Medulla oblongata (tissue), 1 donor: ENCODE data around the gene LRP11.

ENCODE experiments used
- DNase-seq: peaks from one replicate; pipeline ENCODE4 v3.0.0-alpha.2; 2015; ENCODE audit errors: extremely low spot score

The LRP11 gene

GRCh38 chr6:149783551-149783950, 80.6 kb downstream of the LRP11 start:
- DNase-seq = no peak

DNA sequence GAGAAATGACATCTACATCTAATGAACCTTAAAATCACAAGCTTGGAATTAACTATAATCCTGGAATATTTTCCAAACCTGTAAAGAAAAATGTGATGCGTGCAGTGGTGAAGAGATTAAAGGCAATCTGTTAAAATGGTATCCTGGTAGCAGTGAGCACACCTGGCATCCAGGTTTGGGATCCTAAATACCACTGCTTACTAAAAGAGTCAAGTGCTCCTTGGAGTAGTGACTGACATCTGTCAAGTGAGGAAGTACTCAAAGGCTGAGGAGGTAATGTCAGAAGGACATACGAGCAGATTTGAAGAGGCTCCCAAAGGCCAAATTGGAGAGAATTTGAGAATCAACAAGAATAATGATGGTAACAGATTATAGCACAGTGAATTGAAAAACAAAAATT, 81.8 kb downstream of the LRP11 start:
- no peak for DNase-seq

- no peak for DNase-seq
These were observed 82.4 kb downstream of the LRP11 start for GRCh38 chr6:149781715-149782114.

DNA sequence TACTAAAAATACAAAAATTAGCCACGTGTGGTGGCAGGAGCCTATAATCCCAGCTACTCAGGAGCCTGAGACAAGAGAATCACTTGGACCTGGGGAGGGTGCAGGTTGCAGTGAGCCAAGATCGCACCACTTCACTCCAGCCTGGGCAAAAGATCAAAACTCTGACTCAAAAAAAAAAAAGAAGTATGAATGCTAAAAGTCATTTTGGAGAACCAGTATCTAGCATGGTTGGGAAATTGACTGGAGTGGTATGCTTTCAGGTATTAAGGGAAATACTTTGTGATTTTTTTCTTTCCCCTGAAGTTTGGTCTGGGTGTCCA, 84.6 kb downstream of the LRP11 start:
- DNase-seq = no peak

- DNase-seq = no peak
These were observed 86.5 kb downstream of the LRP11 start for GRCh38 chr6:149777624-149778023.

GRCh38 chr6:149771925-149772324, 92.2 kb downstream of the LRP11 start:
- no peak for DNase-seq

DNA sequence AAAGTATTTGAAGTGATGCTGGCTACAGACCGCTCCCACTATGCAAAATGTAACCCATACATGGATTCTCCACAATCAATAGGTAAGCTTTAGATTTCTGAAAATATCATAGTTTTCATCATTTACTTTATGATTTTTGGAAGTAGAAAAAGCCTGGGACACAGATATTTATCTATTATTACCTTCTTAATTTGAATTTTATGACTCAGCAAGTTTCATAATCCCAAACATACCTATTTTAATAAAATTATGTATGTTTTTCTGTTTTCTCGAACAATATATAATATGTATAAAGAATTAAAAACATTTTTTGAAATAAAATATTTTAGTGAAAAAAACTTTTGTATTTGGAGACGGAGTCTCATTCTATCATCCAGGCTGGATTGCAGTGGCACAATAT, 93.0 kb downstream of the LRP11 start:
- DNase-seq = no peak

GRCh38 chr6:149769676-149770075, 94.5 kb downstream of the LRP11 start:
- no peak for DNase-seq
